ENCODE measurements around the gene SCNN1B. TPM values are rescaled to one million over a fixed set of nuclear protein-coding genes. Genes with fewer than 3 reads are reported as not detected.

Gene SCNN1B
- polyA plus RNA-seq, 1 donor from 2014 or later, result not detected

DNA sequence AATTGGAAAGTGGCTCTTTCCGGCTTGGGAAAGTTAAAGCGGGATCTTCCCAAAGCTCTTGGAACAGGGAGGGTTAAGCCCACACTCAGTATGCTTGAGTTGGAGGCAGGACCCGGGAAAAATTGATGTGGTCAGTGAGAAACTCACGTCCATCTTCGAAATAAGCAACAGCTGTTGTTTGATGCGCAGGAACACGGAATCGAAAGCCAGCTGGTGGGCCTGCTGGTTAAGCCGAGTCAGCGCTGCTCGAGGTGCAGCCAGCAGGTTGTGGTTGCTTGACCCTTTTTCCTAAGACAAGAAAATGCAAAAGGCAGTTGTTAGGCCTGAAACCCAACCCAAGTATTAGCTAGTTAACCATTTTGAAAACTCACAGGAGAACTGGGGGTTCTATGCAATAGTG, 101.4 kb downstream of the SCNN1B start:
- TF ChIP-seq SMC3 (conservative IDR thresholded peaks at IDR 0.05; ENCODE audit: poor library complexity) (no peak), EZH2 (IDR thresholded peaks at IDR 0.05; ENCODE audit: borderline replicate concordance, insufficient read depth, low read length, poor library complexity, severe bottlenecking) (no peak), POLR2AphosphoS5 (IDR thresholded peaks at IDR 0.05) (no peak), EP300 (conservative IDR thresholded peaks at IDR 0.05; ENCODE audit: poor library complexity, severe bottlenecking) (no peak), TAF1 (IDR thresholded peaks at IDR 0.05; ENCODE audit: low read depth) (no peak), RAD21 (conservative IDR thresholded peaks at IDR 0.05) (no peak), MXI1 (conservative IDR thresholded peaks at IDR 0.05; ENCODE audit: poor library complexity, severe bottlenecking) (no peak)
- TF ChIP-seq, protein P1, sequence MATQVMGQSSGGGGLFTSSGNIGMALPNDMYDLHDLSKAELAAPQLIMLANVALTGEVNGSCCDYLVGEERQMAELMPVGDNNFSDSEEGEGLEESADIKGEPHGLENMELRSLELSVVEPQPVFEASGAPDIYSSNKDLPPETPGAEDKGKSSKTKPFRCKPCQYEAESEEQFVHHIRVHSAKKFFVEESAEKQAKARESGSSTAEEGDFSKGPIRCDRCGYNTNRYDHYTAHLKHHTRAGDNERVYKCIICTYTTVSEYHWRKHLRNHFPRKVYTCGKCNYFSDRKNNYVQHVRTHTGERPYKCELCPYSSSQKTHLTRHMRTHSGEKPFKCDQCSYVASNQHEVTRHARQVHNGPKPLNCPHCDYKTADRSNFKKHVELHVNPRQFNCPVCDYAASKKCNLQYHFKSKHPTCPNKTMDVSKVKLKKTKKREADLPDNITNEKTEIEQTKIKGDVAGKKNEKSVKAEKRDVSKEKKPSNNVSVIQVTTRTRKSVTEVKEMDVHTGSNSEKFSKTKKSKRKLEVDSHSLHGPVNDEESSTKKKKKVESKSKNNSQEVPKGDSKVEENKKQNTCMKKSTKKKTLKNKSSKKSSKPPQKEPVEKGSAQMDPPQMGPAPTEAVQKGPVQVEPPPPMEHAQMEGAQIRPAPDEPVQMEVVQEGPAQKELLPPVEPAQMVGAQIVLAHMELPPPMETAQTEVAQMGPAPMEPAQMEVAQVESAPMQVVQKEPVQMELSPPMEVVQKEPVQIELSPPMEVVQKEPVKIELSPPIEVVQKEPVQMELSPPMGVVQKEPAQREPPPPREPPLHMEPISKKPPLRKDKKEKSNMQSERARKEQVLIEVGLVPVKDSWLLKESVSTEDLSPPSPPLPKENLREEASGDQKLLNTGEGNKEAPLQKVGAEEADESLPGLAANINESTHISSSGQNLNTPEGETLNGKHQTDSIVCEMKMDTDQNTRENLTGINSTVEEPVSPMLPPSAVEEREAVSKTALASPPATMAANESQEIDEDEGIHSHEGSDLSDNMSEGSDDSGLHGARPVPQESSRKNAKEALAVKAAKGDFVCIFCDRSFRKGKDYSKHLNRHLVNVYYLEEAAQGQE (IDR thresholded peaks at IDR 0.05; ENCODE audit: borderline replicate concordance), result no peak
- TF ChIP-seq, protein P2, sequence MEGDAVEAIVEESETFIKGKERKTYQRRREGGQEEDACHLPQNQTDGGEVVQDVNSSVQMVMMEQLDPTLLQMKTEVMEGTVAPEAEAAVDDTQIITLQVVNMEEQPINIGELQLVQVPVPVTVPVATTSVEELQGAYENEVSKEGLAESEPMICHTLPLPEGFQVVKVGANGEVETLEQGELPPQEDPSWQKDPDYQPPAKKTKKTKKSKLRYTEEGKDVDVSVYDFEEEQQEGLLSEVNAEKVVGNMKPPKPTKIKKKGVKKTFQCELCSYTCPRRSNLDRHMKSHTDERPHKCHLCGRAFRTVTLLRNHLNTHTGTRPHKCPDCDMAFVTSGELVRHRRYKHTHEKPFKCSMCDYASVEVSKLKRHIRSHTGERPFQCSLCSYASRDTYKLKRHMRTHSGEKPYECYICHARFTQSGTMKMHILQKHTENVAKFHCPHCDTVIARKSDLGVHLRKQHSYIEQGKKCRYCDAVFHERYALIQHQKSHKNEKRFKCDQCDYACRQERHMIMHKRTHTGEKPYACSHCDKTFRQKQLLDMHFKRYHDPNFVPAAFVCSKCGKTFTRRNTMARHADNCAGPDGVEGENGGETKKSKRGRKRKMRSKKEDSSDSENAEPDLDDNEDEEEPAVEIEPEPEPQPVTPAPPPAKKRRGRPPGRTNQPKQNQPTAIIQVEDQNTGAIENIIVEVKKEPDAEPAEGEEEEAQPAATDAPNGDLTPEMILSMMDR (IDR thresholded peaks at IDR 0.05; ENCODE audit: poor library complexity, severe bottlenecking), result no peak
- no peaks in the 10 kb centered on the region for H3F3A ChIP-seq (ENCODE audit: insufficient read depth, low read length, poor library complexity, severe bottlenecking)
- no peak overlapping the region for H3K4me3 ChIP-seq (ENCODE audit: low read length)
- H4K20me1 ChIP-seq (ENCODE audit: insufficient read depth), result no peaks in the 10 kb centered on the region
- no peaks in the 10 kb centered on the region for H3K36me3 ChIP-seq (ENCODE audit: insufficient read depth, low read length)
- no peaks in the 10 kb centered on the region for H3K27me3 ChIP-seq (ENCODE audit: insufficient read depth, low read depth, low read length)
- no peak overlapping the region for H3K27ac ChIP-seq (ENCODE audit: low read length)
- no peaks in the 10 kb centered on the region for H3K9me2 ChIP-seq (ENCODE audit: insufficient read depth, low read length)
- no peak overlapping the region for H3K4me2 ChIP-seq (ENCODE audit: low read length)
- H3K9me3 ChIP-seq (ENCODE audit: low read length), result no peaks in the 10 kb centered on the region
- H3K9ac ChIP-seq (ENCODE audit: low read length), result no peak overlapping the region
- no peak overlapping the region for H2AFZ ChIP-seq (ENCODE audit: low read depth, low read length)
- H3K79me2 ChIP-seq (replicated peaks; ENCODE audit: insufficient read depth, low read length), result no peaks in the 10 kb centered on the region

DNA sequence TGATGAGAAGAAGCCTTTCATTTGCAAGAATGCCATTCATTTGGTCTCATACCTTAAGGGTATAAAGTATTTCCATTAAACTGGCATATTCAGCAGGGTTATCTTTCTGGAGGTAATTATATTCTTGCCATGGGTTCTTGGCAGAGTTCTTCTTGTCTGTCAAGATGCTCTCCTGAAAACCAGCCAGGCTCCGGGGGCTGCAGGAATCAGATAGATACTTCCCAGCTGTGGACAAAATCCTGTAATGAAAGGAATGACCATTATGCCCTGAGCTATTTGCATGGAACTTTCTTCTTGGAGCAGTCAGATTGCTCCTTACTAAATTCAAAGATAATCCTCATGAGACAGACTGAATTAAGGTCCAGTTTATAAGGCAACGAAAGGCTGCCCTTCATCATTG, 103.9 kb downstream of the SCNN1B start:
- peaks cover 5% of the 10 kb centered on the region for H3K36me3 ChIP-seq (ENCODE audit: insufficient read depth, low read length)
- no peak overlapping the region for H3K27ac ChIP-seq (ENCODE audit: low read length)
- no peaks in the 10 kb centered on the region for H3K9me3 ChIP-seq (ENCODE audit: low read length)
- no peaks in the 10 kb centered on the region for H3K79me2 ChIP-seq (replicated peaks; ENCODE audit: insufficient read depth, low read length)
- no peaks in the 10 kb centered on the region for H3K27me3 ChIP-seq (ENCODE audit: insufficient read depth, low read depth, low read length)
- H3K4me3 ChIP-seq (ENCODE audit: low read length), result no peak overlapping the region
- no peaks in the 10 kb centered on the region for H3K9me2 ChIP-seq (ENCODE audit: insufficient read depth, low read length)
- TF ChIP-seq MXI1 (conservative IDR thresholded peaks at IDR 0.05; ENCODE audit: poor library complexity, severe bottlenecking) (no peak), POLR2AphosphoS5 (IDR thresholded peaks at IDR 0.05) (no peak), RAD21 (conservative IDR thresholded peaks at IDR 0.05) (no peak), EZH2 (IDR thresholded peaks at IDR 0.05; ENCODE audit: borderline replicate concordance, insufficient read depth, low read length, poor library complexity, severe bottlenecking) (no peak), TAF1 (IDR thresholded peaks at IDR 0.05; ENCODE audit: low read depth) (no peak), SMC3 (conservative IDR thresholded peaks at IDR 0.05; ENCODE audit: poor library complexity) (no peak), EP300 (conservative IDR thresholded peaks at IDR 0.05; ENCODE audit: poor library complexity, severe bottlenecking) (no peak)
- TF ChIP-seq, protein P1 (IDR thresholded peaks at IDR 0.05; ENCODE audit: borderline replicate concordance), result no peak
- TF ChIP-seq, protein P2 (IDR thresholded peaks at IDR 0.05; ENCODE audit: poor library complexity, severe bottlenecking), result no peak
- no peak overlapping the region for H2AFZ ChIP-seq (ENCODE audit: low read depth, low read length)
- H3K9ac ChIP-seq (ENCODE audit: low read length), result no peak overlapping the region
- H3F3A ChIP-seq (ENCODE audit: insufficient read depth, low read length, poor library complexity, severe bottlenecking), result no peaks in the 10 kb centered on the region
- H4K20me1 ChIP-seq (ENCODE audit: insufficient read depth), result no peaks in the 10 kb centered on the region
- no peak overlapping the region for H3K4me2 ChIP-seq (ENCODE audit: low read length)
